A673 (cell line): Measurements from ENCODE around the gene AAR2. TPM values are rescaled to one million over a fixed set of nuclear protein-coding genes. Genes with fewer than 3 reads are reported as not detected.

Experiments used
- BruUV-seq: library from RNA; stranded (reverse); fragments of 400-500 nt; replicated peaks from 2 replicates; lab custom pipeline; 2021; lab: Mats Ljungman, UMichigan
- CTCF ChIA-PET: fragments of 300-600 bp; sonication (Branson Sonifier 250); formaldehyde crosslinking; loops from one replicate; lab custom pipeline; 2022; ENCODE audit warnings: antibody characterized with exemption; lab: Charles Lee
- POLR2A ChIA-PET: fragments of 300-600 bp; sonication (Branson Sonifier 250); formaldehyde crosslinking; loops from one replicate; lab custom pipeline; 2022; ENCODE audit warnings: antibody characterized with exemption; ENCODE audit not compliant: low non-redundant PET; lab: Charles Lee
- DNase-seq: peaks from one replicate; pipeline ENCODE4 v3.0.0-alpha.2; 2015; ENCODE audit warnings: low spot score
- H3K27ac ChIP-seq: fragments of 200-600 bp; sonication (generic); 2 replicates; pipeline ENCODE4 v1.5.1; 2016; ENCODE audit warnings: mixed run types, low read depth, mild to moderate bottlenecking, mixed read lengths, antibody characterized with exemption, low read length; ENCODE audit not compliant: poor library complexity, severe bottlenecking
- H3K27me3 ChIP-seq: fragments of 200-600 bp; sonication (generic); replicated peaks from 2 replicates; pipeline ENCODE4 v1.6.1; 2017; ENCODE audit warnings: mixed run types, low read depth, mild to moderate bottlenecking, mixed read lengths, antibody characterized with exemption, low read length; ENCODE audit not compliant: insufficient read depth, poor library complexity
- H3K36me3 ChIP-seq: fragments of 200-600 bp; sonication (generic); 2 replicates; pipeline ENCODE4 v1.6.1; 2016; ENCODE audit warnings: mixed run types, mild to moderate bottlenecking, mixed read lengths, antibody characterized with exemption, low read length; ENCODE audit not compliant: insufficient read depth, poor library complexity, severe bottlenecking
- H3K4me1 ChIP-seq: fragments of 200-600 bp; sonication (generic); 2 replicates; pipeline ENCODE4 v1.6.1; 2017; ENCODE audit warnings: mixed run types, mild to moderate bottlenecking, mixed read lengths, antibody characterized with exemption, low read length; ENCODE audit not compliant: insufficient read depth, poor library complexity, severe bottlenecking
- H3K4me3 ChIP-seq: fragments of 200-600 bp; sonication (generic); 2 replicates; pipeline ENCODE4 v1.5.1; 2016; ENCODE audit warnings: low read depth, mixed run types, mild to moderate bottlenecking, mixed read lengths, low read length; ENCODE audit not compliant: poor library complexity, severe bottlenecking
- H3K9me3 ChIP-seq: fragments of 200-600 bp; sonication (generic); 2 replicates; pipeline ENCODE4 v1.6.1; 2016; ENCODE audit warnings: mixed run types, low read depth, mild to moderate bottlenecking, mixed read lengths, antibody characterized with exemption, low read length; ENCODE audit not compliant: poor library complexity, severe bottlenecking
- EZH2 ChIP-seq: fragments of 200-600 bp; sonication (generic); IDR thresholded peaks from 2 replicates; pipeline ENCODE4 v1.6.1; 2017; ENCODE audit warnings: borderline replicate concordance, low read depth, mild to moderate bottlenecking, mixed read lengths, antibody characterized with exemption, low read length; ENCODE audit not compliant: poor library complexity, severe bottlenecking
- intact Hi-C: fragments of 100-400 bp; cut with micrococcal nuclease; formaldehyde crosslinking; loops from one replicate; pipeline ENCODE4 v1.10.0; 2022; ENCODE audit not compliant: unreplicated experiment
- total RNA-seq: library from RNA; stranded (reverse); gene quantifications from 2 replicates; pipeline ENCODE4 v1.2.3, GENCODE V29; 2021
- TF ChIP-seq, protein P1 (sequence below): fragments of 300-800, 200-600 bp; sonication (generic); conservative IDR thresholded peaks from 2 replicates; pipeline ENCODE4 v1.5.1; 2017; ENCODE audit warnings: low read depth, mild to moderate bottlenecking, antibody characterized with exemption, low read length, moderate library complexity, mixed read lengths

Gene AAR2
- total RNA-seq, 1 experiment from 2014 or later, result 33.6 TPM

DNA sequence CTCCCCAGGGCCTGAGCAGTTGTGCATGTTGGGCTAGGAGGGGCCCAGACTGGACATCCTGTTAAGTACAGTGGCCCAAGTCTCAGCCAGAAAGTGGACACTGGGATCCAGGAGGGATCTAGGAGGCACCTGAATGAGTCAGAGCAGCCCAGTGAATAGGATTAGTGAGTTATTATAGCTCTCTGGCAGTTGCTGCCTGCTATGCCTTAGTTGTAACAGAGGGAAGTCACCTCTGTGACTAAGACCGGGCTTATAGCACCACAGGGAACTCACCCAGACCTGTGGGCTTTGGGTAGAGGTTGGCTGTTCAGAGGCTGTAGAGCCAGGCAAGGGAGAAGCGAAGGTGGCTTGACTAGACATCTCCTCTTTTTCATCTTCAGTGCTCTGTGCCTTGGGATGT lies 39.0 kb upstream of the AAR2 start:
- no peak overlapping the region for H3K4me3 ChIP-seq
- TF ChIP-seq, protein P1, sequence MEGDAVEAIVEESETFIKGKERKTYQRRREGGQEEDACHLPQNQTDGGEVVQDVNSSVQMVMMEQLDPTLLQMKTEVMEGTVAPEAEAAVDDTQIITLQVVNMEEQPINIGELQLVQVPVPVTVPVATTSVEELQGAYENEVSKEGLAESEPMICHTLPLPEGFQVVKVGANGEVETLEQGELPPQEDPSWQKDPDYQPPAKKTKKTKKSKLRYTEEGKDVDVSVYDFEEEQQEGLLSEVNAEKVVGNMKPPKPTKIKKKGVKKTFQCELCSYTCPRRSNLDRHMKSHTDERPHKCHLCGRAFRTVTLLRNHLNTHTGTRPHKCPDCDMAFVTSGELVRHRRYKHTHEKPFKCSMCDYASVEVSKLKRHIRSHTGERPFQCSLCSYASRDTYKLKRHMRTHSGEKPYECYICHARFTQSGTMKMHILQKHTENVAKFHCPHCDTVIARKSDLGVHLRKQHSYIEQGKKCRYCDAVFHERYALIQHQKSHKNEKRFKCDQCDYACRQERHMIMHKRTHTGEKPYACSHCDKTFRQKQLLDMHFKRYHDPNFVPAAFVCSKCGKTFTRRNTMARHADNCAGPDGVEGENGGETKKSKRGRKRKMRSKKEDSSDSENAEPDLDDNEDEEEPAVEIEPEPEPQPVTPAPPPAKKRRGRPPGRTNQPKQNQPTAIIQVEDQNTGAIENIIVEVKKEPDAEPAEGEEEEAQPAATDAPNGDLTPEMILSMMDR, result no peak
- TF ChIP-seq EZH2, result no peak
- H3K27ac ChIP-seq, result no peak overlapping the region
- no peaks in the 10 kb centered on the region for H3K27me3 ChIP-seq
- CTCF ChIA-PET, result no interaction called here
- POLR2A ChIA-PET, result no interaction called here
- DNase-seq, result no peak
- H3K4me1 ChIP-seq, result no peaks in the 10 kb centered on the region
- intact Hi-C loops, result no loop called here
- BruUV-seq, result no TSS peak
- H3K36me3 ChIP-seq, result no peaks in the 10 kb centered on the region
- no peaks in the 10 kb centered on the region for H3K9me3 ChIP-seq

DNA sequence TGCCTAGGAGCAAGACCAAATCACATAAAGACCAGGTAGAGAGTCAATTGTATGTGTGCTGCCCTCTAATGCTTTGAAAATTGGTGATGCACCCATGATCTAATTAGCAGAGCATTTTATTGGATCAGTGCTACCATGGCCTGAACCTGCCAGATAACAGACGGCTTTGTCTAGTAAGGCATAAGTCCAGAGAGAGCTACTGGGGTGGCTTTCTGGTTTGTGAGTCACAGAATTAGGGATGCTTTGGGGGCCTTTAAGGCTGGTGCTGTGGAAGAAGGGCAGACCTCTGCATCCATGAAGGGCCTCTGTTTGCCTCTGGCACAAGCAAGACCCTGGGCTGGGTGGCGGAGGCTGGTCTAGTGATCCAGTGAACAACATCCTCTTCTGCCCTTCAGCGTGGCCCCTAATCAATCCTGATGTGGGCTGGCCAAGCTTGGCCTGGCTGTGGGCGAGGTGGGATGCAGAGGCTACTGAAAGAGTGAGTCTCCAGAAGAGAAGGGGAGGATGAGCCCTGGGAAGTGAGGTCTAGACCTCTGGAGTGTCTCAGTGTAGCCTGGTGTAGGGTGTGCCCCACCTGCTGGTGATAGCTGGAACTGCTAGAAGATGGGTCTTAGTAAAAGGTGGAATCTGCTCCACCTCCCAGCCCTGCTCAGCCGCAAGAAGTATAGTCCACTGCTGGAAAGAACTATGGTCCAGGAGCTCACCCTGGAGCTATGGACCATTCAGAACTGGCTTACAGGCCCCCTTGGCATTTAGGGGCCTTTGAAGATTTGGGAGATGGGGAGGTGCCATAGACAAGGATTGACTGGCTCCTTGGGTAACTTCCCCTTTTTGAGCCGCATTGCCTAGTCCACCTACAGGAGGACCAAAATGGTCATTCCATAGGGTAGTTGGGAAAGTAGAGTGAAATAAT lies 36.7 kb upstream of the AAR2 start:
- POLR2A ChIA-PET, result no interaction called here
- CTCF ChIA-PET, result interaction anchor here (0.6 to 1.1 kb wide), 7 partner anchors 9 to 240 kb away, joined by 3 to 5 read pairs (median 3); no protein-coding TSS in a partner anchor
- no TSS peak for BruUV-seq
- no peak overlapping the region for H3K4me3 ChIP-seq
- H3K4me1 ChIP-seq, result no peaks in the 10 kb centered on the region
- no peaks in the 10 kb centered on the region for H3K9me3 ChIP-seq
- no peaks in the 10 kb centered on the region for H3K27me3 ChIP-seq
- intact Hi-C loops, result loop anchor here (1.0 to 2.0 kb wide), 2 partner anchors 43 to 204 kb away; no protein-coding TSS in a partner anchor
- no peak for TF ChIP-seq EZH2
- TF ChIP-seq, protein P1, result peak; percentile 86
- H3K27ac ChIP-seq, result no peak overlapping the region
- no peaks in the 10 kb centered on the region for H3K36me3 ChIP-seq
- DNase-seq, result peak; percentile 80

DNA sequence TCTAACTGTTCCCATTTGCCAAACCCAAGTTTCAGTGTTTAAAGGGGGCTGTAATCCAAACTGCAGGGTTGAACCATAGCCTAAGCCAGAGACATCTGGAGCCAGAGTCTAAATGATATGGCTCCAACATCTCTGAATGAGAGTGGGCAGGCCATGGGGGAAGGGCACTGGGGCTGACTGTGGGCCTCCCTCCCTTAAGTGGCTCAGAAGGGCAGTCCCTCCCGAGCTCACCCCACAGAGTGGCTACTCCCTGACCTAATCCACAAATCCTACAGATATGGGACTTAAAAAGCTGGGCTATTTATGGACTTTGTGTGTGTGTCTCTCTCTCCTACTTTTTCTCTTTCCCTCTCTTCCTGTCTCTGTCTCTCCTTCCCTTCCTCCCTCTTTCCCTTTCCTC lies 35.8 kb upstream of the AAR2 start:
- no TSS peak for BruUV-seq
- no peaks in the 10 kb centered on the region for H3K27me3 ChIP-seq
- no peaks in the 10 kb centered on the region for H3K4me1 ChIP-seq
- ChIA-PET POLR2A (no interaction called here), CTCF (interaction anchor here (0.7 kb wide), 1 partner anchor 198 kb away, joined by 3 read pairs; no protein-coding TSS in a partner anchor)
- H3K4me3 ChIP-seq, result no peak overlapping the region
- TF ChIP-seq, protein P1, result no peak
- no peak for TF ChIP-seq EZH2
- DNase-seq, result no peak
- H3K27ac ChIP-seq, result no peak overlapping the region
- H3K36me3 ChIP-seq, result no peaks in the 10 kb centered on the region
- no peaks in the 10 kb centered on the region for H3K9me3 ChIP-seq
- intact Hi-C loops, result no loop called here
